Right lobe of liver (tissue), 4 donors: ENCODE measurements around the gene ADAMTS2.

ENCODE experiments used
- CTCF ChIP-seq, 4 donors: fragments of 200-600 bp in 3 of 4; fragments of 450-650 bp in 1 of 4; IDR thresholded peaks; one replicate each; pipeline versions ENCODE4 v1.5.1 to v1.8.0; 2016 to 2022; ENCODE audit warnings: antibody characterized with exemption in 4 of 4, mild to moderate bottlenecking in 2 of 4
- POLR2A ChIP-seq: fragments of 450-650 bp; IDR thresholded peaks from one replicate; pipeline ENCODE4 v1.6.1; 2017; ENCODE audit warnings: antibody characterized with exemption, mild to moderate bottlenecking
- donor health status: DM: no; HTN: no; CAD: no.
- donor health status: DM: no; HTN: no; CAD: no.
- donor health status: DM: no; HTN: yes; CAD: no.

GRCh38 chr5:179209359-179210150, 135.7 kb downstream of the ADAMTS2 start:
- TF ChIP-seq CTCF (IDR thresholded peaks at IDR 0.05) = no peak
- no peak for TF ChIP-seq POLR2A
